Keratinocyte (primary cell): ENCODE results near the gene GLI2. TPM values are rescaled to one million over a fixed set of nuclear protein-coding genes. Genes with fewer than 3 reads are reported as not detected.

Experiments used
- DNase-seq: peaks from one replicate; pipeline ENCODE4 v3.0.0-alpha.2; 2011; ENCODE audit warnings: low read depth, missing footprints, low spot score
- FAIRE-seq: peaks from 2 replicates; lab custom pipeline; 2011; peaks lifted over from hg19 to GRCh38; lab: Jason Lieb, UNC
- H2AFZ ChIP-seq: 2 replicates; pipeline ENCODE4 v1.6.0; 2012; ENCODE audit warnings: low read length, control low read depth, inconsistent platforms; ENCODE audit not compliant: control insufficient read depth
- H3K27ac ChIP-seq: 2 replicates; pipeline ENCODE4 v1.5.1; 2011; ENCODE audit warnings: low read length; ENCODE audit not compliant: control insufficient read depth, insufficient read depth
- H3K27me3 ChIP-seq: 3 replicates; pipeline ENCODE4 v1.6.0; 2011; ENCODE audit warnings: low read length; ENCODE audit not compliant: control insufficient read depth, insufficient read depth; ENCODE audit errors: extremely low read depth
- H3K36me3 ChIP-seq, 2 experiments: 2 replicates in 1 of 2; 3 replicates in 1 of 2; pipeline ENCODE4 v1.5.1; 2011; ENCODE audit warnings: low read length in 2 of 2, mild to moderate bottlenecking in 1 of 2; ENCODE audit not compliant: control insufficient read depth in 2 of 2, insufficient read depth in 2 of 2; ENCODE audit errors: extremely low read depth in 1 of 2
- H3K4me1 ChIP-seq: 3 replicates; pipeline ENCODE4 v1.5.1; 2011; ENCODE audit warnings: low read length; ENCODE audit not compliant: control insufficient read depth, insufficient read depth; ENCODE audit errors: extremely low read depth
- H3K4me2 ChIP-seq: 3 replicates; pipeline ENCODE4 v1.6.0; 2011; ENCODE audit warnings: low read depth, low read length; ENCODE audit not compliant: control insufficient read depth, insufficient read depth; ENCODE audit errors: extremely low read depth
- H3K4me3 ChIP-seq, 3 experiments: fragments of 200-600 bp in 1 of 3; sonication (generic) in 1 of 3; 2 replicates in 2 of 3; 3 replicates in 1 of 3; pipeline ENCODE4 v1.5.1; 2011 to 2016; ENCODE audit warnings: low read length in 3 of 3, mild to moderate bottlenecking in 3 of 3, control low read depth in 2 of 3, inconsistent platforms in 1 of 3, low read depth in 1 of 3, mixed read lengths in 1 of 3, mixed run types in 1 of 3, moderate library complexity in 1 of 3; ENCODE audit not compliant: control insufficient read depth in 2 of 3, insufficient read depth in 2 of 3; ENCODE audit errors: extremely low read depth in 1 of 3
- H3K79me2 ChIP-seq: 2 replicates; pipeline ENCODE4 v1.6.0; 2012; ENCODE audit warnings: low read length; ENCODE audit not compliant: control insufficient read depth, insufficient read depth
- H3K9ac ChIP-seq: 3 replicates; pipeline ENCODE4 v1.6.0; 2011; ENCODE audit warnings: low read length; ENCODE audit not compliant: control insufficient read depth, insufficient read depth; ENCODE audit errors: extremely low read depth
- H3K9me1 ChIP-seq: 3 replicates; pipeline ENCODE4 v1.6.0; 2011; ENCODE audit warnings: low read length; ENCODE audit not compliant: control insufficient read depth, insufficient read depth; ENCODE audit errors: extremely low read depth
- H3K9me3 ChIP-seq: 2 replicates; pipeline ENCODE4 v1.5.1; 2012; ENCODE audit warnings: low read depth, low read length; ENCODE audit not compliant: control insufficient read depth
- H4K20me1 ChIP-seq: 3 replicates; pipeline ENCODE4 v1.6.0; 2011; ENCODE audit warnings: low read length; ENCODE audit not compliant: control insufficient read depth, insufficient read depth; ENCODE audit errors: extremely low read depth
- CTCF ChIP-seq, 3 experiments: IDR thresholded peaks in 1 of 3; conservative IDR thresholded peaks in 1 of 3; optimal IDR thresholded peaks in 1 of 3; 2 replicates in 2 of 3; 3 replicates in 1 of 3; pipeline versions ENCODE3 to v1.5.1; 2011; ENCODE audit warnings: low read length in 3 of 3, mild to moderate bottlenecking in 3 of 3, moderate library complexity in 2 of 3, control low read depth in 1 of 3, inconsistent platforms in 1 of 3; ENCODE audit not compliant: insufficient read depth in 2 of 3; ENCODE audit errors: extremely low read depth in 1 of 3
- EZH2 ChIP-seq: IDR thresholded peaks from one replicate; pipeline ENCODE4 v1.6.1; 2012; ENCODE audit warnings: inconsistent platforms, mild to moderate bottlenecking, low read length, moderate library complexity
- dilution Hi-C: fragments of 300-500 bp; cut with MboI; formaldehyde crosslinking; loops from one replicate; pipeline ENCODE4 v1.7.0; 2020; ENCODE audit warnings: low sequenced_read_pairs; ENCODE audit not compliant: extremely low pct_ligation_motif_present
- polyA plus RNA-seq, 5 experiments: library from polyadenylated mRNA; depleted of rRNA in 3 of 5; stranded (reverse) in 3 of 5; stranded (forward) in 1 of 5; unstranded in 1 of 5; fragments of >200 nt; gene quantifications; 1 replicate in 1 of 5; 2 replicates in 3 of 5; 3 replicates in 1 of 5; pipeline versions ENCODE4 v1.2.1 to v1.2.3, GENCODE V29; 2011 to 2012; ENCODE audit warnings: missing spikeins in 2 of 5, low read depth in 1 of 5, low replicate concordance in 1 of 5

GLI2 gene
- polyA plus RNA-seq, 1 donor (not counting 4 experiments of a cell fraction or from before 2014, with no cell fraction given) = 0.04 TPM

- Histone ChIP-seq H3K4me1 (peaks cover 6% of the 10 kb centered on the region), H4K20me1 (no peaks in the 10 kb centered on the region), H3K9me1 (no peaks in the 10 kb centered on the region), H3K4me3 (no peak overlapping the region), H3K27me3 (peaks cover 12% of the 10 kb centered on the region), H2AFZ (no peak overlapping the region), H3K4me2 (no peak overlapping the region), H3K9ac (no peak overlapping the region), H3K9me3 (no peaks in the 10 kb centered on the region), H3K79me2 (no peaks in the 10 kb centered on the region), H3K27ac (no peak overlapping the region), H3K36me3 (no peaks in the 10 kb centered on the region)
- TF ChIP-seq EZH2 (no peak), CTCF (optimal IDR thresholded peaks at IDR 0.05 in 1 of 3, IDR thresholded peaks at IDR 0.05 in 1 of 3, conservative IDR thresholded peaks at IDR 0.05 in 1 of 3; ENCODE audit: extremely low read depth in 1 of 3, insufficient read depth in 2 of 3, low read length in 3 of 3) (no peak)
- DNase-seq (no peak), FAIRE-seq (no peak)
- dilution Hi-C loops = no loop called here
Measured at GRCh38 chr2:120731175-120731574, 4.5 kb upstream of the GLI2 start.

GRCh38 chr2:120732506-120733237 is 3.0 kb upstream of the GLI2 start:
- Histone ChIP-seq H3K79me2 (no peaks in the 10 kb centered on the region), H3K9me1 (no peaks in the 10 kb centered on the region), H3K27ac (no peak overlapping the region), H3K4me1 (peaks cover 16% of the 10 kb centered on the region), H4K20me1 (no peaks in the 10 kb centered on the region), H3K9ac (no peak overlapping the region), H3K27me3 (peaks cover 26% of the 10 kb centered on the region), H3K9me3 (no peaks in the 10 kb centered on the region), H3K4me3 (no peak overlapping the region), H3K4me2 (no peak overlapping the region), H2AFZ (no peak overlapping the region), H3K36me3 (no peaks in the 10 kb centered on the region)
- dilution Hi-C loops = no loop called here
- TF ChIP-seq CTCF (optimal IDR thresholded peaks at IDR 0.05 in 1 of 3, IDR thresholded peaks at IDR 0.05 in 1 of 3, conservative IDR thresholded peaks at IDR 0.05 in 1 of 3; ENCODE audit: extremely low read depth in 1 of 3, insufficient read depth in 2 of 3, low read length in 3 of 3) = no peak
- TF ChIP-seq EZH2 = no peak
- no peak for DNase-seq
- no peak for FAIRE-seq
